CD4-positive, CD25-positive, alpha-beta regulatory T cell (primary cell): ENCODE results near the gene MGLL. TPM values are rescaled to one million over a fixed set of nuclear protein-coding genes. Genes with fewer than 3 reads are reported as not detected.

Experiments used
- ATAC-seq, 2 donors: fragments of 150-1000 bp; cut with Tn5 transposase; one replicate each; pipeline ENCODE4 v1.10.0; 2021; ENCODE audit warnings: low read depth in 2 of 2, moderate number of reproducible peaks in 2 of 2, moderate library complexity in 1 of 2
- DNase-seq, 3 donors: peaks; one replicate each; pipeline versions ENCODE4 v3.0.0 to v3.0.0-alpha.2; 2012 to 2022; ENCODE audit warnings: mixed read lengths in 1 of 3
- H3K27ac ChIP-seq: one replicate; pipeline ENCODE4 v1.7.0; 2013; ENCODE audit warnings: mild to moderate bottlenecking, low read length; ENCODE audit not compliant: insufficient read depth, poor library complexity, severe bottlenecking
- H3K27me3 ChIP-seq: one replicate; pipeline ENCODE4 v1.7.0; 2013; ENCODE audit warnings: low read length; ENCODE audit not compliant: control insufficient read depth, insufficient read depth
- H3K36me3 ChIP-seq: one replicate; pipeline ENCODE4 v1.7.0; 2013; ENCODE audit warnings: mild to moderate bottlenecking, low read length, moderate library complexity; ENCODE audit not compliant: control insufficient read depth, insufficient read depth
- H3K4me1 ChIP-seq: 2 replicates; pipeline ENCODE4 v1.7.0; 2013; ENCODE audit warnings: mild to moderate bottlenecking, low read length; ENCODE audit not compliant: insufficient read depth, control insufficient read depth, poor library complexity, severe bottlenecking
- H3K4me3 ChIP-seq: one replicate; pipeline ENCODE4 v1.7.0; 2013; ENCODE audit warnings: low read depth, mild to moderate bottlenecking, low read length, moderate library complexity
- H3K9me3 ChIP-seq, 2 experiments: 1 replicate in 1 of 2; 2 replicates in 1 of 2; pipeline ENCODE4 v1.7.0; 2013; ENCODE audit warnings: low read length in 2 of 2, mild to moderate bottlenecking in 1 of 2, moderate library complexity in 1 of 2; ENCODE audit not compliant: control insufficient read depth in 2 of 2
- H3K27ac Mint-ChIP-seq, 3 donors: one replicate each; pipeline ENCODE4 v1.8.0; 2020 to 2022; ENCODE audit warnings: mild to moderate bottlenecking in 3 of 3, mixed read lengths in 3 of 3, moderate library complexity in 2 of 3
- H3K27me3 Mint-ChIP-seq: one replicate; pipeline ENCODE4 v1.8.0; 2022; ENCODE audit warnings: mild to moderate bottlenecking, mixed read lengths
- H3K36me3 Mint-ChIP-seq: one replicate; pipeline ENCODE4 v1.8.0; 2020; ENCODE audit warnings: mixed read lengths
- H3K4me1 Mint-ChIP-seq, 4 donors: one replicate each; pipeline ENCODE4 v1.8.0; 2020 to 2022; ENCODE audit warnings: mixed read lengths in 4 of 4, mild to moderate bottlenecking in 1 of 4
- H3K4me3 Mint-ChIP-seq, 4 donors: one replicate each; pipeline ENCODE4 v1.8.0; 2020 to 2022; ENCODE audit warnings: mild to moderate bottlenecking in 4 of 4, mixed read lengths in 4 of 4, moderate library complexity in 3 of 4
- H3K9me3 Mint-ChIP-seq, 7 donors: one replicate each; pipeline ENCODE4 v1.8.0; 2020 to 2022; ENCODE audit warnings: mixed read lengths in 7 of 7, mild to moderate bottlenecking in 3 of 7, moderate library complexity in 2 of 7
- polyA plus RNA-seq, 4 donors: library from polyadenylated mRNA; unstranded; fragments of 300-500 nt; fragmentation: Illumina TruSeq; gene quantifications; one replicate each; pipeline ENCODE4 v1.2.3, GENCODE V29; 2021
- total RNA-seq: library from RNA; stranded (reverse); gene quantifications from one replicate; pipeline ENCODE4 v1.2.3, GENCODE V29; 2022

The MGLL gene
- total and polyA plus RNA-seq, 5 donors from 2014 or later, result 0.06 to 1.7 (median 1.4) TPM; not detected in 2

GRCh38 chr3:127773752-127774395 lies 48.4 kb downstream of the MGLL start:
- Mint-ChIP-seq H3K36me3 (no peaks in the 10 kb centered on the region), H3K27me3 (peaks cover 8% of the 10 kb centered on the region), H3K27ac (no peak overlapping the region), H3K4me3 (no peak overlapping the region), H3K9me3 (peaks cover 0 to 4% (median 0%) of the 10 kb centered on the region in 7 donors), H3K4me1 (no peaks in the 10 kb centered on the region)
- no peaks in the 10 kb centered on the region for H3K9me3 ChIP-seq
- H3K27ac ChIP-seq, result no peak overlapping the region
- no peaks in the 10 kb centered on the region for H3K4me1 ChIP-seq
- ATAC-seq, result no peak
- no peak overlapping the region for H3K4me3 ChIP-seq
- no peaks in the 10 kb centered on the region for H3K36me3 ChIP-seq
- DNase-seq, result no peak
- no peaks in the 10 kb centered on the region for H3K27me3 ChIP-seq

- no peak overlapping the region for H3K4me3 Mint-ChIP-seq
- Histone ChIP-seq H3K4me1 (no peaks in the 10 kb centered on the region), H3K27me3 (no peaks in the 10 kb centered on the region), H3K9me3 (no peaks in the 10 kb centered on the region), H3K4me3 (no peak overlapping the region), H3K36me3 (no peaks in the 10 kb centered on the region), H3K27ac (no peak overlapping the region)
- H3K9me3 Mint-ChIP-seq, result peaks cover 0 to 10% (median 0%) of the 10 kb centered on the region in 7 donors
- H3K36me3 Mint-ChIP-seq, result no peaks in the 10 kb centered on the region
- no peak for DNase-seq
- ATAC-seq, result no peak
- H3K4me1 Mint-ChIP-seq, result no peaks in the 10 kb centered on the region
- H3K27ac Mint-ChIP-seq, result no peak overlapping the region
- peaks cover 13% of the 10 kb centered on the region for H3K27me3 Mint-ChIP-seq
Observed at GRCh38 chr3:127772827-127773751, 49.2 kb downstream of the MGLL start.

DNA sequence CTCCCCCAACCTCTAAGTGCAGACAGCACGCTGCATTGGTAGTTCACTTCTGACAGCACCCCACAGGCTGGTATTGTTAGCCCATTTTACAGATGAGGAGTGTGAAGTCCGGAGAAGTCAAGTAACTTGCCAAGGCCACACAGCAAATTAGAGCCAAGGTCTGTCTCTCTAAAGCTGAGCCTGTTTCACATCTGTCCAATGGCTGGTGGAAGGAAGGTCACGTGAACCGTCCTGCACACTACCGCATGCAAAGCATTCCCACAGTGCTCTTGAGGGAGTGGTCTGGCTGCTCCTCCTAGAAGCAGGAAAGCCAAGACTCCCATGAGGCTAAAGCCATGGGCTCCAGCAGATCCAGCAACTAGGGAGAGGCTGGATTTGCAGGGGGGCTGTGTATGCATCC lies 50.0 kb downstream of the MGLL start:
- no peaks in the 10 kb centered on the region for H3K9me3 ChIP-seq
- no peaks in the 10 kb centered on the region for H3K36me3 ChIP-seq
- no peaks in the 10 kb centered on the region for H3K27me3 ChIP-seq
- Mint-ChIP-seq H3K27ac (no peak overlapping the region), H3K4me3 (no peak overlapping the region), H3K27me3 (peaks cover 13% of the 10 kb centered on the region), H3K36me3 (no peaks in the 10 kb centered on the region), H3K9me3 (peaks cover 0 to 13% (median 0%) of the 10 kb centered on the region in 7 donors), H3K4me1 (no peaks in the 10 kb centered on the region)
- no peaks in the 10 kb centered on the region for H3K4me1 ChIP-seq
- no peak overlapping the region for H3K4me3 ChIP-seq
- DNase-seq (no peak), ATAC-seq (no peak)
- H3K27ac ChIP-seq, result no peak overlapping the region

GRCh38 chr3:127771746-127772145 lies 50.6 kb downstream of the MGLL start:
- Histone ChIP-seq H3K9me3 (no peaks in the 10 kb centered on the region), H3K4me3 (no peak overlapping the region), H3K27me3 (no peaks in the 10 kb centered on the region), H3K27ac (no peak overlapping the region), H3K4me1 (no peaks in the 10 kb centered on the region), H3K36me3 (no peaks in the 10 kb centered on the region)
- no peak for ATAC-seq
- Mint-ChIP-seq H3K9me3 (peaks cover 0 to 9% (median 0%) of the 10 kb centered on the region in 7 donors), H3K4me1 (no peaks in the 10 kb centered on the region), H3K4me3 (no peak overlapping the region), H3K27ac (no peak overlapping the region), H3K36me3 (no peaks in the 10 kb centered on the region), H3K27me3 (peaks cover 16% of the 10 kb centered on the region)
- DNase-seq, result no peak

- Mint-ChIP-seq H3K4me1 (no peaks in the 10 kb centered on the region), H3K9me3 (peaks cover 0 to 9% (median 0%) of the 10 kb centered on the region in 7 donors), H3K27ac (no peak overlapping the region), H3K36me3 (no peaks in the 10 kb centered on the region), H3K4me3 (no peak overlapping the region), H3K27me3 (peaks cover 19% of the 10 kb centered on the region)
- no peaks in the 10 kb centered on the region for H3K27me3 ChIP-seq
- DNase-seq (no peak), ATAC-seq (no peak)
- no peaks in the 10 kb centered on the region for H3K9me3 ChIP-seq
- no peak overlapping the region for H3K27ac ChIP-seq
- H3K36me3 ChIP-seq, result no peaks in the 10 kb centered on the region
- H3K4me3 ChIP-seq, result no peak overlapping the region
- H3K4me1 ChIP-seq, result no peaks in the 10 kb centered on the region
Observed at GRCh38 chr3:127770671-127771355, 51.5 kb downstream of the MGLL start.

GRCh38 chr3:127769284-127770081 lies 52.8 kb downstream of the MGLL start:
- no peaks in the 10 kb centered on the region for H3K36me3 ChIP-seq
- no peaks in the 10 kb centered on the region for H3K36me3 Mint-ChIP-seq
- no peak overlapping the region for H3K27ac Mint-ChIP-seq
- H3K27me3 Mint-ChIP-seq, result peaks cover 19% of the 10 kb centered on the region
- no peaks in the 10 kb centered on the region for H3K4me1 ChIP-seq
- no peak for ATAC-seq
- no peaks in the 10 kb centered on the region for H3K27me3 ChIP-seq
- DNase-seq, result no peak
- no peaks in the 10 kb centered on the region for H3K4me1 Mint-ChIP-seq
- peaks cover 0 to 9% (median 0%) of the 10 kb centered on the region in 7 donors for H3K9me3 Mint-ChIP-seq
- no peaks in the 10 kb centered on the region for H3K9me3 ChIP-seq
- no peak overlapping the region for H3K27ac ChIP-seq
- H3K4me3 Mint-ChIP-seq, result no peak overlapping the region
- H3K4me3 ChIP-seq, result no peak overlapping the region

- Histone ChIP-seq H3K4me3 (no peak overlapping the region), H3K9me3 (no peaks in the 10 kb centered on the region), H3K4me1 (no peaks in the 10 kb centered on the region), H3K36me3 (no peaks in the 10 kb centered on the region), H3K27me3 (no peaks in the 10 kb centered on the region), H3K27ac (no peak overlapping the region)
- H3K9me3 Mint-ChIP-seq, result peaks cover 0 to 9% (median 0%) of the 10 kb centered on the region in 7 donors
- ATAC-seq, result no peak
- H3K36me3 Mint-ChIP-seq, result no peaks in the 10 kb centered on the region
- H3K4me3 Mint-ChIP-seq, result no peak overlapping the region
- peaks cover 19% of the 10 kb centered on the region for H3K27me3 Mint-ChIP-seq
- no peaks in the 10 kb centered on the region for H3K4me1 Mint-ChIP-seq
- H3K27ac Mint-ChIP-seq, result no peak overlapping the region
- DNase-seq, result no peak
Observed at GRCh38 chr3:127768346-127769008, 53.8 kb downstream of the MGLL start.
